HG02884 (cell line): Measurements from ENCODE around the gene ATP1A1.
A peak's percentile ranks its signal among the peaks of the same experiment; 100 is the strongest.

Experiments
- ATAC-seq: cut with Tn5 transposase; IDR thresholded peaks from one replicate; pipeline ENCODE4 v1.9.1; 2021; ENCODE audit warnings: mild to moderate bottlenecking, moderate library complexity; ENCODE audit not compliant: unreplicated experiment

ATP1A1 gene

DNA sequence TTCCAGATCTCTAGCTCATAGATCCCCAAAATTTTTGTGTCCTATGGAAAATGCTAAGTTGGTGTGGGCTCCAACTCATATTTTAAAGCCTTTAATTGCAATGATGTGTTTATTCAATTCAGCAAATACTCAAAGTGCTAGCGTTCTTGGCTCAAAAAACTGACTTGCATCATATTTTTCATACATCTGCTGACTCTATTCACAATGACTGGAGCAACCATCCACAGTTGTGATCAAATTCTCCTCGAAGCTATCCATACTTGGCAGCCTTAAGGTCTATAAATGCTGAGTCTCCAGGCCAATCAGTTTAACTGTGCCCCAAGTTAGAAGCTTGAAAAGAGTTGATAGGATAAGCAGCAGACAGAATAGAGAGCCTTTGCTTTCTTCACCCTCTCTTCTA, 2.9 kb upstream of the ATP1A1 start:
- ATAC-seq, result no peak

GRCh38 chr1:116371752-116372151, 1.3 kb upstream of the ATP1A1 start:
- ATAC-seq, result no peak

DNA sequence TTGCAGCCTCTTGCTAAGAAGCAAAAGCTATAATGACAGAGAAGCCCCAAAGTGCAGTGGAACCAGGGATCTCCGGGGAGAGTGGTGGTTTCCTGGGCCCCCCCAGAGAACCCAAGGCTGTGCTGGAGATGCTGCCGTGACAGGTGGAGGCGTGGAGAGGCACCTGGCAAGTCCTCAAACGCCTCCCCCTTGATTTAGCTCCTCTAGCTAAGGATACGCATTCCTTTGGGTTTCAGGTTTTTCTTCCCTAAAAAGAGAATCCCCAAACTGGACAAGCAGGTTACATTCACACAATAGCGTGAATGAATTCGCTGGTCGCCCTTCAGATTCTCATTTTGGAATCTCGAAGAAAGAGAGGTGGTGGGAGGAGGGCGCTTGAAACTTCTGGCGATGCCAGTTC, 853 bp upstream of the ATP1A1 start:
- ATAC-seq, result no peak

DNA sequence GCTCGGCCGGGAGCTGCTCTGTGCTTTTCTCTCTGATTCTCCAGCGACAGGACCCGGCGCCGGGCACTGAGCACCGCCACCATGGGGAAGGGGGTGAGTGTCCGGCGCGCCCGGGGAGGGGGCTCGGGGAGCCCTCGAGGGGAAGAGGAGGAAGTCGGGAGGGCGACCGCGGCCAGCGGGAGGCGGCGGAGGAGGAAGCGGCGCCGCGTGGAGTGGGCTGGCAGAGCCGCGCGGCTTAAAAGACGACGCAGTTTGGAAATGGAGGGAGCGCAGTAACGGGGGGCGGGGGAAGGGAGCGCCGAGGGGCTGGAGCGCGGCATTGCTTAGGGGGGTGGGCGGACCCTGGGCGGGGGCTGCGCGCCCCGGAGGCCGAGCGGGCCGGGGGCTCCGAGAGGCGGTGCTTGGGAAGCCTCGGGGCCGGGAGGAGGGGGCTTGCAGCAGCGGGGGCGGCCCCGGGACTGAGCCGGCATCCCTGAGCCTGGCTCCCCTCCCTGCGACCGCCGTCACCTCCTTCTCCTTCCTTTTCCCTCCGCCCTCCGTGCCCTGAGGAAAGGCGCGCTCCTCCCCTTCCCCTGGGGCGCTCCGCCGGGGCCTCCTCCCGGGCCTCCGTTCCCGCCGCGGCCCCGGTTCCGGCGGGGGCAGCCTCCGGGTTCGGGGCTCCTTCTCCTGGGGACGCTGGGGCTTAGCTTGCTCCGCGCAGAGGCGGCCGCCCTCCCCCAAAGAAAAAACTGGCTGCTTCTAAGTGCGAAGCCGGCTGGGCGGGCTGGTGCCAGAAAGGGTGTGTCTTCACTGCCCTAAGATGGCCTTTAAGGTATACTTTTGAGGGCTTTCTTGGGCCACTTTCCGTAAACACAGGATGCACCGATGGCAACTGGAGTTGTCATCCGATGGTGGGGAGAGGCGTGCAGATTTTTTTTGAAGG, 648 bp downstream of the ATP1A1 start:
- peak; percentile 3 for ATAC-seq

GRCh38 chr1:116374353-116375147, 1.5 kb downstream of the ATP1A1 start:
- ATAC-seq, result no peak

DNA sequence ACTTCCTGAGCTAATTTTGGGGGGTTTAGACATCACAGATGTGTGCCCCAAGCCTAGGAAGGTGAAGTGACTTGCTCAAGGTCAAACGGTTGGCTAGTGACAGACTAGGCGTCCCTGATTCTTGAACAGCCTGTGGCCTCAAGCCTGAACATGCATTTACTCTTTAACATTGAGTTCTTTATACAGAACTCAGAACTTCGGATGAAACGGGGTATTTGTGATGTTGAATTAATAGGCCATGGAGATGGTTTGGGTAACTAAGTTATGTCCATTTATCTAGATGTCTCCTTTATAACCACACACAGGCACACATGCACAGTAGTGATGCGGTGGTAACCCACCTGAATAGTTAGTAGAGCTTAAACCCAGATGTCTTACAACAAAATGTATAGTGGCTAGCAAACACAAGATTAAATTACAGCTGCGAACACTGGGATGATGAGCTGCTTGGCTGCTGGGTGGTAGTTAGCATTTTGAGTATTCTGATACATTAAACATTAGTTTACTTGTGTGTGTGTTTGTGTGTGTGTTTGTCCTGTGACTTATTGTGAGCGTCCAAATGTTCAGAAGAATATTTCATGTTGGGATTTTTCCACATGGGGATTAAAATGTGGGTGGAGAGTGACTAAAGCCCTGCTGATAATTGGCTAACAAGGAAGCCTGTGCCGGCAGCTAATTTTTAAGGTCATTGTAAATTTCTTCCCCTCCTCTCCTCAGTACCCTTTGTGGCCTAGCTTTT, 2.3 kb downstream of the ATP1A1 start:
- ATAC-seq, result no peak

- ATAC-seq, result no peak
Measured at GRCh38 chr1:116375887-116376728, 3.1 kb downstream of the ATP1A1 start.

DNA sequence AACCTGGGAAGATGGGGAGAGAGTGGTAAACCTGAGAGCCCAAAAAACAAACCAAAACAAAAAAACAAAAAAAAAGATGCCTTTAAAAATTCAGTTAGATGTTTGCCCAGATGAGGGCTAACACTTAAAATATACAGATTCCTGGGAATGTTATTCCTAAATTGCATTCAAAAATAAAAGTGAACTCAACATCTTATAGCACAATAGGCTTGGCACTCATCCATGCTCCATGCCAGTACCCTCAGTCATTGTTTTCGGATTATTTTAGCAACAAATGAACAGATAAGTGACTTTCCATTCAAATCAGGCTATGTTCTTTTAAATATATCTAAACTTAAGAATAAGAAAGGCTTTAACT, 3.7 kb downstream of the ATP1A1 start:
- ATAC-seq, result no peak

- ATAC-seq, result peak; percentile 78
Measured at GRCh38 chr1:116377541-116378529, 4.8 kb downstream of the ATP1A1 start.

DNA sequence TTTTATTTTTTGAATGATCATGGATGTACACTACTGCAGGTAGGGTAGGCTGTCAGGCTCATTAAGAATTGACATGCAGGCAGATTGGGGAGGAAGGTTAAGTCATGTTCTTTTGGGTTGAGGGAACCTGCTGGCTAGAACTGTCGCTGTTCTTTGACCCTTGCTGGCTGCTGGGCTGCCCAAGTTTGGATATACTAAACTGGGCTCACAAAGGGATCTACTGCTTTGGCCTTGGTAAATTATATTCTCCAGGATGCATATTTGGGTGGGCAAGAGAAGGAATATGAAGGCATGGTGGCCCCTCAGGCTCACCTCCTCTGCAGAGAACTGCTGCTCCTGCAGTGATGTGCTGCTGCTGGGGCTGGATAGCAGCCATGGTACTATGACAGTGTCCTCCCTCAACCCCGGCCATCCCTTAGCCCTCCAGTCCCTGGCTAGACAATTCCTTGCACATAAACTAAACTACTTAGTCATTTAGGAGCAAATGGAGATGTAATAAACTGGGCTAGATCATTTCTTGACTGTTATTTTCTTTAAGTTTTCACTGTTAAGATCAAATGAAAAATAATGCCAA, 6.1 kb downstream of the ATP1A1 start:
- ATAC-seq, result no peak

DNA sequence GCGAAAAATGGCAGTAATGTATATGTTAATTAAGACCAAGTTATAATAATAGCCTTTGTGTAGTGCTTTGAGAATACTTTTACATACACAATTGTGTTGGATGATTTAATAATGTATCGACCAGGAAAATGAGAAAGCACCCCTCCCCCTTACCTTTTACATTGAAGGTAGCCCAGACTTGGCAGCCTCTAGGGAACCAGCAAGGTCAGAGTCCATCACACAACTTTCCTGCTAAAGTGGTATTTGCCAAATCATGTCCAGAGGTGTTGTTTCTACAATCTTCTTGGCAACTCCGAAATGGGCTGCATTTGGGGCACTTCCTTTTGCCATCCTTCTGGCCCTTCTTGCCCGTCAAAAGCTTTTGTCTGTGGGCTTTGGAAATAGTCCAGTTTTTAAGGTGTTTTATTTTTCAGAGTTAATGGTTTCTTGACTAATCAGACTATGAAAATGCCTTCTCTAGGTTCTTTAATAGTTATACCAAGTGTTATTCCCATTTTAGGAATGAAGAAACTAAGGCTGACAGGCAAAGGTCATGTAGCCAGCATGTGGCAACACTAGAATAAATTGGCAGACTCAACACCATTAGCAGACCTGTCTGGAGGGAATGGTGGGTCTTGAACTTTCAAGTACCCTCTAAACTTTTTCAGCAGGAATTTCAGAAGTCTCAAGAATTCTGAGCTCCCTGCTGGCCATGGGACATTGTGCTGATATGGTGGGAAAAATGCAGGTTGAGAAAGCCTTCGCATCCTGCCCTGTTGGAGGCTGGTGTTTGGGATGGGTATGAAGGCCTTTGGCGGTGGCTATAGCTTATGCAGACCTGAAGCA, 6.8 kb downstream of the ATP1A1 start:
- ATAC-seq, result no peak

- no peak for ATAC-seq
Measured at GRCh38 chr1:116380499-116381242, 7.6 kb downstream of the ATP1A1 start.

- ATAC-seq, result no peak
Measured at GRCh38 chr1:116382321-116382720, 9.3 kb downstream of the ATP1A1 start.

DNA sequence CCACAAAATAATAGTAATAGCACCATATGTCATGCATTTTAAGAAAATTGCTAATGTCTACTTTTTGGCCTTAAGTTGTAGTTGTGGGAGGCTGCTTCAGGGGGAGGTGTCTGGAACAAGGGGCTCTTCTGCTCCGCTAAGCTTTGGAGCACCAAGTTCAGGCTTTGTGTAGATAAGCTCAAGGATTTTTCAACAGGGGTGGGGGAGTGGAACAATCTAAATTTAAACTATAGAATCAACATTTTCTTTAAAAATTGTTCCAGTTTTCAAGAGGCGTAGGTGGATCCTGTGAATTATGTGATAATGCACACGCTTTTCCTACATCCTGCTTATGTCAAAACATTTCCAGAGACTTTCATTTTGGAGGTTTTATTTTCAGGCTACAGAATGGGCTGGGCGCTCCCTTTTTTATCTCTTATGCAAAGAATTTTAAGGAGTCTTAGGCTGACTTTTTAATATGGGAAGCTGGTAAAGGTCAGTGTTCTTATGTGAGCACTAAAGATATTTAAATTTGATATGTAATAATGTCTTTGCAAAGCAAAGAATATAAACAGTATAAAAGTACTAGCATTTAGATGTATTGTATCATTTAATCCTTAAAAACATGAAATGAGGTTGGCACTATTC, 9.9 kb downstream of the ATP1A1 start:
- no peak for ATAC-seq

- ATAC-seq, result no peak
Measured at GRCh38 chr1:116386042-116386441, 13.0 kb downstream of the ATP1A1 start.

GRCh38 chr1:116387551-116387950, 14.5 kb downstream of the ATP1A1 start:
- ATAC-seq, result no peak

DNA sequence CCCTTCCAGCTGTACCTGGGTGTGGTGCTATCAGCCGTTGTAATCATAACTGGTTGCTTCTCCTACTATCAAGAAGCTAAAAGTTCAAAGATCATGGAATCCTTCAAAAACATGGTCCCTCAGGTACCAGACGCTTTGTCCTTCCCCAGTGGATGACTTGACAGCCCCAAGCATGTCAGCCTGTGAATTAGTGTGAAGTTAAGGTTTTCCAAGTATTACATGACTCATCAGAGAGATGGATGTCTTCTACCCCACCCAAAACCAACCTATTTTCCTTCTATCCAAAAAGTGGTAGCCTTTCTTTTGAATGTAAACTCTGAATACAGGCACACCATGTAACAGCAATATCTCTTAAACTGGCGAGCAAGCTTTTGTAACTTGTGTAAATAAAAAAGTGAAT, 15.1 kb downstream of the ATP1A1 start:
- ATAC-seq, result no peak
